HCT116 (cell line): Measurements from ENCODE around the gene BRDT.

ENCODE experiments used
- CEBPB ChIP-seq: IDR thresholded peaks from 2 replicates; pipeline ENCODE4 v1.6.1; 2012; ENCODE audit warnings: low read depth
- CTCF ChIP-seq, 3 experiments: fragments of 200-600 bp in 1 of 3; sonication (generic) in 1 of 3; IDR thresholded peaks in 2 of 3; conservative IDR thresholded peaks in 1 of 3; 2 replicates each; pipeline ENCODE4 v1.5.1; 2012 to 2017; ENCODE audit warnings: low read depth in 2 of 3, low read length in 2 of 3, antibody characterized with exemption in 1 of 3, borderline replicate concordance in 1 of 3, control low read depth in 1 of 3, mild to moderate bottlenecking in 1 of 3, mixed read lengths in 1 of 3, mixed run types in 1 of 3, moderate library complexity in 1 of 3; ENCODE audit not compliant: insufficient read depth in 1 of 3
- EGR1 ChIP-seq: IDR thresholded peaks from 2 replicates; pipeline ENCODE4 v1.6.1; 2012; ENCODE audit warnings: low read depth
- ELF1 ChIP-seq: IDR thresholded peaks from 2 replicates; pipeline ENCODE4 v1.6.1; 2012; ENCODE audit warnings: low read depth, borderline replicate concordance
- EZH2 ChIP-seq: fragments of 200-600 bp; sonication (generic); IDR thresholded peaks from 2 replicates; pipeline ENCODE4 v1.6.1; 2017; ENCODE audit warnings: antibody characterized with exemption, mixed run types
- FOSL1 ChIP-seq: IDR thresholded peaks from 2 replicates; pipeline ENCODE4 v1.6.1; 2012; ENCODE audit warnings: low read depth
- MAX ChIP-seq: IDR thresholded peaks from 2 replicates; pipeline ENCODE4 v1.6.1; 2012
- POLR2A ChIP-seq: IDR thresholded peaks from 2 replicates; pipeline ENCODE4 v1.7.0; 2011; ENCODE audit warnings: borderline replicate concordance; ENCODE audit not compliant: insufficient read depth, insufficient read length; ENCODE audit errors: extremely low read depth
- TCF7L2 ChIP-seq: IDR thresholded peaks from 2 replicates; pipeline ENCODE4 v1.7.0; 2011; ENCODE audit warnings: borderline replicate concordance, inconsistent platforms; ENCODE audit not compliant: insufficient read depth, insufficient read length; ENCODE audit errors: extremely low read depth
- YY1 ChIP-seq: IDR thresholded peaks from 2 replicates; pipeline ENCODE4 v1.6.1; 2011; ENCODE audit warnings: low read length, low read depth, moderate library complexity, mild to moderate bottlenecking; ENCODE audit not compliant: insufficient replicate concordance; ENCODE audit errors: extremely low read depth
- ZBTB33 ChIP-seq: IDR thresholded peaks from 2 replicates; pipeline ENCODE4 v1.6.1; 2011; ENCODE audit warnings: mild to moderate bottlenecking, low read length, moderate library complexity; ENCODE audit not compliant: insufficient replicate concordance; ENCODE audit errors: extremely low read depth
- ZNF274 ChIP-seq: fragments of 200-500 bp; sonication (Bioruptor generic); IDR thresholded peaks from 2 replicates; pipeline ENCODE4 v1.6.1; 2014; ENCODE audit warnings: mild to moderate bottlenecking, low read depth, low read length, inconsistent platforms
- TF ChIP-seq, protein P1 (sequence below): IDR thresholded peaks from 2 replicates; pipeline ENCODE4 v1.6.1; 2012; ENCODE audit warnings: low read depth
- TF ChIP-seq, protein P2 (sequence below): IDR thresholded peaks from 2 replicates; pipeline ENCODE4 v1.6.1; 2012

DNA sequence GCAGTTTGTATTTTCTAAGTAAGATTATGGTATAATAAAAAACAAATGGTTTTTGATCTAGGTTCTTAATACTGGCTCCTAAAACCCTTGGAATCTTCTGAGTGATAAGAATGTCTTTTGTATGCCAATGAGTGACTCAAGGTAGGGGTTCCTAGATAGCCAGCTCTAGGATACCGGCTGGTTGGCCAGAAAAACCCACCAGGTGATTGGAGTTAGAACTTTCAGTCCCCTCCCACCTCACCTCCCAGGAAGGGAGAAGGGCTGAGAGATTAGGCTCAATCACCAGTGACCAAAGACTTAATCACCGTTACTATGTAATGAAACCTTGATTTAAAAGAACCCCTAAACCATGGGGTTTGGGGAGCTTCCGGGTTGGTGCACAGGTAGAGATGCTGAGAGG lies 8.7 kb upstream of the BRDT start:
- TF ChIP-seq CTCF (IDR thresholded peaks at IDR 0.05 in 2 of 3, conservative IDR thresholded peaks at IDR 0.05 in 1 of 3; ENCODE audit: borderline replicate concordance in 1 of 3, insufficient read depth in 1 of 3, low read depth in 2 of 3, low read length in 2 of 3): no peak
- TF ChIP-seq ZBTB33: no peak
- TF ChIP-seq EGR1: no peak
- TF ChIP-seq POLR2A: no peak
- TF ChIP-seq EZH2: no peak
- TF ChIP-seq, protein P1, sequence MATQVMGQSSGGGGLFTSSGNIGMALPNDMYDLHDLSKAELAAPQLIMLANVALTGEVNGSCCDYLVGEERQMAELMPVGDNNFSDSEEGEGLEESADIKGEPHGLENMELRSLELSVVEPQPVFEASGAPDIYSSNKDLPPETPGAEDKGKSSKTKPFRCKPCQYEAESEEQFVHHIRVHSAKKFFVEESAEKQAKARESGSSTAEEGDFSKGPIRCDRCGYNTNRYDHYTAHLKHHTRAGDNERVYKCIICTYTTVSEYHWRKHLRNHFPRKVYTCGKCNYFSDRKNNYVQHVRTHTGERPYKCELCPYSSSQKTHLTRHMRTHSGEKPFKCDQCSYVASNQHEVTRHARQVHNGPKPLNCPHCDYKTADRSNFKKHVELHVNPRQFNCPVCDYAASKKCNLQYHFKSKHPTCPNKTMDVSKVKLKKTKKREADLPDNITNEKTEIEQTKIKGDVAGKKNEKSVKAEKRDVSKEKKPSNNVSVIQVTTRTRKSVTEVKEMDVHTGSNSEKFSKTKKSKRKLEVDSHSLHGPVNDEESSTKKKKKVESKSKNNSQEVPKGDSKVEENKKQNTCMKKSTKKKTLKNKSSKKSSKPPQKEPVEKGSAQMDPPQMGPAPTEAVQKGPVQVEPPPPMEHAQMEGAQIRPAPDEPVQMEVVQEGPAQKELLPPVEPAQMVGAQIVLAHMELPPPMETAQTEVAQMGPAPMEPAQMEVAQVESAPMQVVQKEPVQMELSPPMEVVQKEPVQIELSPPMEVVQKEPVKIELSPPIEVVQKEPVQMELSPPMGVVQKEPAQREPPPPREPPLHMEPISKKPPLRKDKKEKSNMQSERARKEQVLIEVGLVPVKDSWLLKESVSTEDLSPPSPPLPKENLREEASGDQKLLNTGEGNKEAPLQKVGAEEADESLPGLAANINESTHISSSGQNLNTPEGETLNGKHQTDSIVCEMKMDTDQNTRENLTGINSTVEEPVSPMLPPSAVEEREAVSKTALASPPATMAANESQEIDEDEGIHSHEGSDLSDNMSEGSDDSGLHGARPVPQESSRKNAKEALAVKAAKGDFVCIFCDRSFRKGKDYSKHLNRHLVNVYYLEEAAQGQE: no peak
- TF ChIP-seq, protein P2, sequence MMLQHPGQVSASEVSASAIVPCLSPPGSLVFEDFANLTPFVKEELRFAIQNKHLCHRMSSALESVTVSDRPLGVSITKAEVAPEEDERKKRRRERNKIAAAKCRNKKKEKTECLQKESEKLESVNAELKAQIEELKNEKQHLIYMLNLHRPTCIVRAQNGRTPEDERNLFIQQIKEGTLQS: no peak
- no peak for TF ChIP-seq CEBPB
- no peak for TF ChIP-seq TCF7L2
- TF ChIP-seq YY1: no peak
- no peak for TF ChIP-seq MAX
- TF ChIP-seq ZNF274: no peak
- no peak for TF ChIP-seq ELF1
- no peak for TF ChIP-seq FOSL1
